Subcutaneous adipose tissue (tissue), 4 donors: ENCODE data around the gene PABPN1L. TPM values are rescaled to one million over a fixed set of nuclear protein-coding genes. Genes with fewer than 3 reads are reported as not detected.

Source experiments
- total RNA-seq, 4 donors: library from RNA; depleted of rRNA; stranded (reverse); fragments of >200 nt; gene quantifications; one replicate each; pipeline ENCODE4 v1.1.0, GENCODE V29; 2016
- TF ChIP-seq, protein P1 (sequence below): fragments of 450-650 bp; IDR thresholded peaks from one replicate; pipeline ENCODE4 v1.5.1; 2016; ENCODE audit warnings: low read depth, mild to moderate bottlenecking, control low read depth, antibody characterized with exemption, moderate library complexity

PABPN1L gene
- total RNA-seq, 4 donors from 2014 or later, result not detected

DNA sequence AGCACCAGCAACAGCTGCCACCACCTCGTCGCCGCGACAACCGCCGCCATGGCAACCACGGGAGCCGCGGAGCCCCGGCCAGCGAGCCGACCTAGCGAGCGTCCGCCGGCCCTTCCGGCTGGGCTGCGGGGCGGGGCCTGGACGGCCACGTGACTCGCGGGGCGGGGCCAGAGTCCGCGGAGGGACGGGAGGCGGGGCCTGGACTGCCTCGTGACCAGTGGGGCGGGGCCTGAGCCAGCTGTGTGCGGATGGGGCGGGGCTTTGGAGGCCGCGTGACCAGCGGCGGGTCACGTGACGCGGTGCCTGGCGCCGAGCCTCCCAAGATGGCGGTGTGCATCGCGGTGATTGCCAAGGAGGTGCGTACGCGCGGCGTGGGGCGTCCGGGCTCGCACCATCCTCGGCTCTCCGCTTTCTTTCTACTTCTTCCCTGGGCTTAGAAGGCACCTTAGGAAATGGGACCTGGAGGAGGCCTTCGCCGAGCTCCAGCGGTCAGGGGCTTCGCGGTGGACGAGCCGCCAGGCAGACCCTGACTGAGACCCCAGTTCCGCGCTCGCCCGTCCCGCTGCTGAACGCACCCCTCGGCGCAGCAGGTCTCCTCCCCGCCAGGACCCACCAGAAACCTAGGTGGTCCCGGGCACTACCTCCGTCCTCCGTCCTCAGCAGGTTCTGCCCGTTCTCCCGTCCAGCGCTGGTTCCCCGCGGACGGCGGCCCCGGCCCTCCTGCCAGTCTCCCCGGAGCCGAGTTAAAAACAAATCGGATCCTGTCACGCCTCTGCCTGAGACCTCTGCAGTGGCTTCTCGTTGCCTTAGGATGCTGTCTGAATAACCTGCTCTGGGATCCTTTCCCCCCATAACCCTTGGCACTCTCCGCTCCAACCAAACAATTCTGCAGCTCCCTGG is 9.4 kb downstream of the PABPN1L start, which contains the start of the genes GALNS and TRAPPC2L:
Gene GALNS (minus strand): TSS at position 120 of the 900 bp plus-strand sequence. CDS start 70 bp downstream, at position 50.
Gene TRAPPC2L (plus strand): TSS at position 300 of the 900 bp plus-strand sequence. CDS start 24 bp downstream, at position 324.
- TF ChIP-seq, protein P1, sequence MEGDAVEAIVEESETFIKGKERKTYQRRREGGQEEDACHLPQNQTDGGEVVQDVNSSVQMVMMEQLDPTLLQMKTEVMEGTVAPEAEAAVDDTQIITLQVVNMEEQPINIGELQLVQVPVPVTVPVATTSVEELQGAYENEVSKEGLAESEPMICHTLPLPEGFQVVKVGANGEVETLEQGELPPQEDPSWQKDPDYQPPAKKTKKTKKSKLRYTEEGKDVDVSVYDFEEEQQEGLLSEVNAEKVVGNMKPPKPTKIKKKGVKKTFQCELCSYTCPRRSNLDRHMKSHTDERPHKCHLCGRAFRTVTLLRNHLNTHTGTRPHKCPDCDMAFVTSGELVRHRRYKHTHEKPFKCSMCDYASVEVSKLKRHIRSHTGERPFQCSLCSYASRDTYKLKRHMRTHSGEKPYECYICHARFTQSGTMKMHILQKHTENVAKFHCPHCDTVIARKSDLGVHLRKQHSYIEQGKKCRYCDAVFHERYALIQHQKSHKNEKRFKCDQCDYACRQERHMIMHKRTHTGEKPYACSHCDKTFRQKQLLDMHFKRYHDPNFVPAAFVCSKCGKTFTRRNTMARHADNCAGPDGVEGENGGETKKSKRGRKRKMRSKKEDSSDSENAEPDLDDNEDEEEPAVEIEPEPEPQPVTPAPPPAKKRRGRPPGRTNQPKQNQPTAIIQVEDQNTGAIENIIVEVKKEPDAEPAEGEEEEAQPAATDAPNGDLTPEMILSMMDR, result no peak

DNA sequence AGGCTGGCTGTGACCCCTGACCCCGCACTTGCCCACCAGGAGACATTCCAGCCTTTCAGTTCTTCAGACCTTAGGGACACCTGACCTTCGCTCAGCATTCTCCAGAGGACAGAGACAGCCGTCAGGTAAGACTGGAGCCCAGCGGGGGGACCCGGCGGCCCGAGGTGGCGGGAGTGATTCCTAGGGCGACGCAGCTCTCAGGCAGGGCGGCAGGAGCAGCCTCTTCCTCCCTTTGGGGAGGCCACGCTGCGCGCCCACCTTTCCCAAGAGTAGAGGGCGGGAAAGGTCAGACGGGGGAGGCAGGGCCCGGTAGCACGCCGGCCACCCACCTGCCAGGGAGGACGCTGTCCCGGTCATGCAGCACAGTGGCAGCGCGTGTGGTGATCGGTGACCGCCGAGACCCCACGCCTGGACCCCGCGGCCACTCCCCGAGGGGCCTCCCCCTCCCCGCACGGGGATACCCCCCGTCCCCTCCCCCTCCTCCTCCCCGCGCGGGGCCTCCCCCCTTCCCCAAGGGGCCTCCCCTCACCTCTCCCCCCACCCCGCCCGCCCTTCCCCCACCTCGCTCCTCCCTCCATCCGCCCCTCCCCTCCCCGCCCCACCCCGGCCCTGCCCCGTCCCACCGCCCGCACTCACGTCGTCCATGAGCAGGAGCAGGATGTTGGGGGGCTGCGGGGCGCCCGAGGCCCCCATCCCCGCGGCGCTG is 10.2 kb downstream of the PABPN1L start:
- TF ChIP-seq, protein P1, result no peak

DNA sequence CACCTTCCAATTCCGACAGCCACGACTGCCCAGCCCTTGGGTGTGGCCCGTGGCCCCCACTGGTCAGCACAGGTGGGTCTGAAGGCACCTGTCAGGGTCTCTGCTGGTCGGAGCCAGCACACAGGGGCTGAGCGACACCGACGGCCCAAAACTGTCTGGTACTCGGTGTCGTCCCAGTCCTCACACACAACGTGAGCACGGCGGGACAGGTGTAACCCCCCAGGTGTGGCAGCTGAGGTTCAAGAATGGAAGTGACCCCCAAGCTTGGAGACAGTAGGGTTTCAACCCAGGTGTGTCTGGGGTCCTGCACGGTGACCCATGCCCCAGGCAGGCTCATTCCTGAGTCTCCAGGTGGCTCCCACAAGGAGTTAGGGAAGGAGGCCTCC is 10.7 kb downstream of the PABPN1L start:
- TF ChIP-seq, protein P1, result no peak

DNA sequence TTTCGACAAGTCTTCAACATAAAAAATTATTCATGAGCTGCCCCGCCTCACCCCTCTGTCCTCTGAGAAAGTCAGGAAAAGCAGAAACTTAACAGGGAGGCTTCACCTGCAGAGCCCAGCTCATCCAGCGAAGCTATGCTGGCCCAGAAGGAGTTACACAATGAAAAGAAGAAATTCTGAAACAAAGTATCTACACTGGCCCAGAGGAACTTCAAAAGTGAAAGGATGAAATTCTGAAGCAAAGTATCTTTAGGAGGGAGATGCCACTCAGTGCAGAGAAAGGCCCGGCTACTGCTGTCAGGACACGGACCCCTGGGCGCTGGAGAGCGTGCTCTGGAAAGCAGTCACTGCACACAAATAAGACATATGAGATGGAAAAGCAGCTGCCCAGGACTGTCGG is 11.3 kb downstream of the PABPN1L start:
- TF ChIP-seq, protein P1, result no peak

DNA sequence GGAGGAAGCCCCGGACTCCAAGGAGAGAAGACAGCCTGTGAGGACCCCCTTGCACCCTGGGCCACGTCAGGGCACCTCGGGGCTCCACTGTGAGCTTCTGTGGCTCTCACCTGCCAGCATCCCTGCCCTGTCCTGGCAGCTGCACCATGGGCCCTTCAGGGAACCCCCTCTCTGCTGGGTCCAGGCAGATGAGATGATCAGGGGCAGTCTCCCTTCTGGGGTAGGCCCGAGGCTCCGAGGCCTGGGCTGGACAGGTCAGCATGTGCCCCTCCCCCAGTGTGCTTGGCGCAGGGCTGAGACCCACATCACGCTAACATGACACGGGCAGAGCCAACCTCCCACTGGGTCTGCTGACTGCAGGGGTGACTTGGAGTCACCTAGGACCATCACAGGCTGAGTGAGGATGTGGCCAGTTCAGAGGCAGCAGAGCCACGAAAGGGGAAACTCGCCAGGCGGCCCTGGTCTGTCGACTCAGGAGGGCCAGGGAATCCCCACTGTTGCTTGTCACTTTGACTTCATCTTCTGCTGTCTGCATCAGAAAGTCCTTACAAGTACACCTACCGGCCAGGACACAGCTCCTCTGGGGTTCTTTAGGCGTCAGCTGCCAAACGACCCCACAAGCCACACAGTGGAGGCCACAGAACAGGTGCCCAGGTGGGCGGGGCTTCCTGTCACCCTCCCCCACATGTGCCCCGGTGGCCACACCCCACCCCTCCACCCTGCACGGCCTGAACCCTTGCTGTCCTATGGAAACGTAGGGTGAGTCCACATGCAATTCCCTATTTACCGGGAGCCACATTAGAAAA is 12.0 kb downstream of the PABPN1L start:
- TF ChIP-seq, protein P1, result no peak

DNA sequence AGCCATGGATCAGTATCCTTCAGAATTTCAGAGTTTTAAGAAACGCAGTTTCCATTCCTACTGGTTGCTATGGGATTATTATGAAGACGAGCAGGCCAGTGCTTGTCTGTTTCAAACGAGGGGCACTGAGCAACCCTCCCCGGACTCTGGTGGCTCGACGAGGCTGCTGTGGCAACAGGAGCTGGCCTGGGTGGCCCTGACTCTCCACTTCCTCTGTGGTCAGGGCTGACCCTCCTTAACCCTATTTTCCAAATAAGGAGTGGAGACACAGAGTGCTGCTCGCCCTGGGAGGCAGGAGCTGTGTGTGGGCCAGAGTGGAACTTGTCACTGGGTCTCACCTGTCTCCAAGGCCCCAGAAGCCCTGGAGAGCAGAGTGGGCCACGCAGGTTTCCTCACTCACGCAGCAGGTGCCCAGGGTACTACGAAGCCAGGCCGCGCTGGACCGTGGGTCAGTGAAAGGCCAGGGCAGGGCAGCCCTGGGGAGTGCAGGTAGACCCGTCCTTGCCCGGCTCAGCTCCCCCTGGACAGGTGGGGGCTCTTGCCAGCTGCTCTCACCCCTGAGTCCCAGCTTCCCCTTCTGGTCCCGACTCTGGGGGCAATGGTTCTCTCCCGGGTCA is 13.0 kb downstream of the PABPN1L start:
- TF ChIP-seq, protein P1, result no peak
